SIG-M5 (cell line): Measurements from ENCODE around the gene PRKX.
"Not testable (repeated sequence)": the region's sequence is repeated elsewhere in the genome, so short reads cannot be mapped to it uniquely, and the experiment has no call there.

ENCODE experiments used
- DNase-seq: peaks from one replicate; lab custom pipeline; 2025; lab: John Stamatoyannopoulos, UW

PRKX gene

DNA sequence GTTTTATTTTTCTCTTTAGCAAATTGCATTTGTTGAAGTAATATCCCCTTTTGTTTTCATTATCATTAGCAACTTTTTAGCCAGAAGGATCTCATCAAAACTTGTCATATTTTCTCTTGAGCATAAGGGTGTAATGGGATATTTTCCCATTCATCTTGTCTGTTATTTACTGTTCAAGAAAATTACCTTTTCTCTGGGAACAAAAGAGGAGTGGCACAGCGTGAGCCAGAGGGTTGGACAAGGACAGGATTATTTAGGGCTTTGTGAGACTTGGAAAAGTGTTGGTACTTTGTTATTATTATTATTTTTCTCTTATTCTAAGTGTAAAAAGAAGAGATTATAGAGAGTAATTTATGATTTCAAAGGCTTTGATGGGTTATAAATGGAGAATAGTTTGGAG is 135.9 kb downstream of the PRKX start:
- DNase-seq = no peak

DNA sequence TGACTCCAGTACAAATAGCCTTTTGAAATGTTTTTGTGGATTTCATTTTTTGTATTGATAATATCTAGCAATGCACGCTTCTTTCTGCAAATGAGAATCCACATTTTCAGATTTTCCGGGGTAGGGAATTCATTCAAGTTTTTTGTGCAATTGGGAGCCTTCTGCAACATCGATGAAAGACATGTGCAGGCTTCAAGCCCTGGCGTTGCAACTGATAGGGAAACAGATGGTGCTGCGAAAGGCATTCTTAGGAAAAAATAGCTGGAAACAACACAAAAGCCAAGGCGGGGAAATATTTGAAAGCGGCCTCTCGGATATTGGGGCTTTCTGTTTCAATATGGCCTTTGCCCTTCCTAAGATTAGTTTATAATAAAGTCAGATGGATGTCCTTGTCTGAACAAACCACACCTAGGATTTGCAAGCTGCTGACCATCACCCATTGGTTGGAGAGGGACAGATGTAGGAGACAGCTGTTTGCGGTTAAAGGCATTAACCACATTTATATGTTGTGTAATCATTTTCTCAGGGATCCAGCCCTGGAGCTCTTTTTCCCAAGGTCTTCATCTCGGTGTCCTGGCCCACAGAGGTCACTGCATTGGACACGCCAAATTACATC is 136.5 kb downstream of the PRKX start:
- no peak for DNase-seq

DNA sequence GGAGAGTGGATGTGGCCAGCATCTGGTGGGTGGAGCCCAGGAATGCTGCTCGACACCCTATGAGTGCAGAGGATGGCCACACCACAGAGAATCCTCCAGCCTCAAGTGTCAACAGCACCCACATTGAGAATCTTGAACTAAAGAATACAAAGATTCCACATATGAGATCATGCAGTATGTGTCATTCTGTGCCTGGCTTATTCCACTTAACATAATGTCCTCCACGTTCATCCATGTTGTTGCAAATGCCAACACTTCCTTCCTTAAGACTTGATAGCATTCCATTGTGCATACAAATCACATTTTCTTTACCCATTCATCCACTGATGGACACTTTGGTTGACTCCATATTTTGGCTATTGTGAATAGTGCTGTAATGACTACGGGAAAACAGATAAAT is 145.8 kb downstream of the PRKX start:
- no peak for DNase-seq

DNA sequence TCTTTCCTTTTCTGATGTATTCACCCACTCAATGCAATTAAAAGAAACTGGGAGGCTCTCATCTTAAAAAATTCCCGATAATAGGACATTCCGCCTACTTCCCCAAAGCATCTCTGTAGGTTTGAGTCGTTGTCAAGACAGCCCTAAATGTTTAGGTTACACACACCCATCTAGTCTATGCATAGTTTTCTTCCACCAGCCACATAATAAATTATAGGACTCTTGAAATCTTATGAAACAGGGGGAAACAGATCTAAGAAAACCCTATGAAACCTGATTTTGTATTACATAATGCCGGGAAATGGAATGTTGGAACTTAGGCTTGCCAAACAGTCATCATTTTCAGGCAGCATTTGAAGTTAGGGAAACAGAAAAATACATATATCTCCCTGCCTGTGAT is 150.0 kb downstream of the PRKX start:
- no peak for DNase-seq

DNA sequence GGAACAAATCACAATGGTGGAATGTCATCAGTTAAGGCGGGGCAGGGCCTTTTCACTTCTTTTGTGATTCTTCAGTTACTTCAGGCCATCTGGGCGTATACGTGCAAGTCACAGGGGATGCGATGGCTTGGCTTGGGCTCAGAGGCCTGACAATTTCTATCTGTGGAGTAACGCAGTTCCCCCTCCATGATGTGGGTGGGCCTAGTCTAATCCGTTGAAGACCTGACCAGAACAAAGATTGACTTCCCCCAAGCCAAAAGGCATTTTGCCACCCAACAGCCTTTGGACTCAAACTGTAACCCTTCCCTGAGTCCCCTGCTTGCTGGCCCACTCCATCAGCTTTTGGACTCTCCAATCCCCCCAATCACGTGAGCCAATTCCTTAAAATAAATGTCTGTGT is 153.4 kb downstream of the PRKX start:
- not testable (repeated sequence) for DNase-seq
